RWPE2 (cell line): ENCODE results near the gene KRTAP10-1.

Source experiments
- ATAC-seq: fragments of 200-7000 bp; cut with Tn5 transposase; 3 replicates; pipeline ENCODE4 v1.9.1; 2021; ENCODE audit warnings: low read depth
- DNase-seq: peaks from one replicate; pipeline ENCODE4 v3.0.0-alpha.2; 2020; ENCODE audit warnings: low spot score
- H3K27ac ChIP-seq: fragments of 450-650 bp; 2 replicates; pipeline ENCODE4 v1.5.1; 2017; ENCODE audit warnings: mild to moderate bottlenecking; ENCODE audit not compliant: poor library complexity, severe bottlenecking
- H3K27me3 ChIP-seq: fragments of 250-450 bp; sonication (Bioruptor Pico); 2 replicates; pipeline ENCODE4 v1.5.1; 2021; ENCODE audit warnings: mild to moderate bottlenecking, moderate library complexity; ENCODE audit not compliant: insufficient read depth, poor library complexity, severe bottlenecking
- H3K36me3 ChIP-seq: fragments of 250-450 bp; sonication (Bioruptor Pico); 2 replicates; pipeline ENCODE4 v1.5.1; 2020; ENCODE audit warnings: low read depth, mild to moderate bottlenecking, moderate library complexity
- H3K4me1 ChIP-seq: fragments of 250-450 bp; sonication (Bioruptor Pico); 2 replicates; pipeline ENCODE4 v1.5.1; 2021; ENCODE audit warnings: mild to moderate bottlenecking, moderate library complexity; ENCODE audit not compliant: insufficient read depth, poor library complexity, severe bottlenecking
- H3K4me3 ChIP-seq: fragments of 250-450 bp; sonication (Bioruptor Pico); 2 replicates; pipeline ENCODE4 v1.5.1; 2021; ENCODE audit warnings: mild to moderate bottlenecking, moderate library complexity; ENCODE audit not compliant: severe bottlenecking
- H3K9me3 ChIP-seq: fragments of 250-450 bp; sonication (Bioruptor Pico); 2 replicates; pipeline ENCODE4 v1.5.1; 2021; ENCODE audit warnings: mild to moderate bottlenecking, moderate library complexity; ENCODE audit not compliant: severe bottlenecking
- TF ChIP-seq, protein P1 (sequence below): fragments of 450-650 bp; IDR thresholded peaks from one replicate; pipeline ENCODE4 v1.5.1; 2017; ENCODE audit warnings: mild to moderate bottlenecking, moderate library complexity; ENCODE audit not compliant: poor library complexity, severe bottlenecking

The KRTAP10-1 gene

DNA sequence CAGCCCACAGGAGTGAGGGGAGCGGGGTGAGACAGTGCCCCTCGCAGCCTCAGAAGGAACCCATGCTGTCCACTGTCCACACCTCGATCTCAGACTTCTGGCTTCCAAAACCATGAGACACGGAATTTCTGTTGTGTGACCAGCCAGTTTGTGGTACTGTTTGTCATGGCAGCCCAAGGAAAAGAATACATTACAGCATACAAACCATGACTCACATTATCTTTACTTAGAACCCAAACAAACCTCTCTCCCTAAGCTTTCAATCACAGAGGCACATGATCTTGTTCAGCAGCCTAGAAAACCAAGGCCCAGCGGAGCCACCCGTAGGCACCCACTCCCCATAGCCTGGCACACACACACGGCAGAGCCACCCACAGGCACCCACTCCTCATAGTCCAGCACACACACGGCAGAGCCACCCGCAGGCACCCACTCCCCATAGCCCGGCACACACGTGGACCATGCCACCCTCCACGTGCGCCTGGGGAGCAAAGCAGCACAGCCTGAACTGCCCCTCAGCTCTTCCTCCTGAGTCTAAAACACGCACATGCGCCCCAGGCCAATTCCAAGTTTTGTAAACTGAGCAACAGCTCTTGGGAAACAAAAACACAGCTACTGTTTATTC is 33.1 kb upstream of the KRTAP10-1 start:
- ATAC-seq (no peak), DNase-seq (no peak)
- Histone ChIP-seq H3K27me3 (no peaks in the 10 kb centered on the region), H3K4me3 (no peak overlapping the region), H3K9me3 (peaks cover 2% of the 10 kb centered on the region), H3K36me3 (no peaks in the 10 kb centered on the region), H3K4me1 (no peaks in the 10 kb centered on the region), H3K27ac (no peak overlapping the region)
- TF ChIP-seq, protein P1, sequence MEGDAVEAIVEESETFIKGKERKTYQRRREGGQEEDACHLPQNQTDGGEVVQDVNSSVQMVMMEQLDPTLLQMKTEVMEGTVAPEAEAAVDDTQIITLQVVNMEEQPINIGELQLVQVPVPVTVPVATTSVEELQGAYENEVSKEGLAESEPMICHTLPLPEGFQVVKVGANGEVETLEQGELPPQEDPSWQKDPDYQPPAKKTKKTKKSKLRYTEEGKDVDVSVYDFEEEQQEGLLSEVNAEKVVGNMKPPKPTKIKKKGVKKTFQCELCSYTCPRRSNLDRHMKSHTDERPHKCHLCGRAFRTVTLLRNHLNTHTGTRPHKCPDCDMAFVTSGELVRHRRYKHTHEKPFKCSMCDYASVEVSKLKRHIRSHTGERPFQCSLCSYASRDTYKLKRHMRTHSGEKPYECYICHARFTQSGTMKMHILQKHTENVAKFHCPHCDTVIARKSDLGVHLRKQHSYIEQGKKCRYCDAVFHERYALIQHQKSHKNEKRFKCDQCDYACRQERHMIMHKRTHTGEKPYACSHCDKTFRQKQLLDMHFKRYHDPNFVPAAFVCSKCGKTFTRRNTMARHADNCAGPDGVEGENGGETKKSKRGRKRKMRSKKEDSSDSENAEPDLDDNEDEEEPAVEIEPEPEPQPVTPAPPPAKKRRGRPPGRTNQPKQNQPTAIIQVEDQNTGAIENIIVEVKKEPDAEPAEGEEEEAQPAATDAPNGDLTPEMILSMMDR, result no peak

DNA sequence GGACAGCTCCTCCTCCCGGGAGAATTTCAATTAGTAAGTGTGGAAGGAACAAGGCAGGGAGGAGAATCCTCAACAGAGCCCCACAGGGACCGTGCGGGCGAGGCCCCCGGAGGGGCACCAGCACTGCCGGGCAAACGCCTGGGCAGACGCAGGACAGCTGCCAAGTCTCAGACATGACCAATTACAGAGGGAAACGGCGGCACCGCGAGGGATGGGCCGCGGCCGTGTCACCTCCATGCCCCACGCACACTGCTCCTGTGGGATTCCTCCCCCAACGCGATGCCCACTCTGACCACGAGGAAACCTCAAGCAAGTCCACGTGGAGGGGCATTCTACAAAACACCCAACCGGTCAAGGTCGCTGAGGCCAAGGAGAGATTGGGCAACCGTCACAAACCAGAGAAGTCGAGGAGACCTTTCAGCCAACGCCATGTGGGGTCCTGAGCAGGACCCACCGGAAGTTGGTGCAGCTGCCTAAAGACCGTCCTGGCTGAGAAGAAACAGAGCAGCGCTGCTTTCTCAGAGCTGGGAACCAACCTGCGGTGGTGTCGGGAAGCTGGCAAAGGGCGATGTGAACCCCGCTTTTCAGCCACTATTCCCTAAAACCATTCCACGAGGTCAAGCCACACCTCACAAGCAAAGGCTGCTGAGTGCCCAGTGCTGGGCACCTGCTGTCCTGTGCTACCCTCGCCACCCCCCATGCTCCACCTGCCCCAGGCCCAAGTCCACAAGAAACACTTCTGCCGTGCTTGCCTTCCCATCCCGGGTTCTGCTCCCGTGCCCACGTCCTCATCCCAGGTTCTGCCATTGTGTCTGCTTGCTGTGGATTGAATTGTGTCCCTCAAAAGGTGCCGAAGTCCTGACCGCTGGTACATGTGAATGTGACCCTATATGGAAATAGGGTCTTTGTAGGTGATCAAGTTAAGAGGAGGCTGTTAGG is 32.1 kb upstream of the KRTAP10-1 start:
- Histone ChIP-seq H3K4me3 (no peak overlapping the region), H3K9me3 (peaks cover 2% of the 10 kb centered on the region), H3K4me1 (no peaks in the 10 kb centered on the region), H3K27me3 (no peaks in the 10 kb centered on the region), H3K36me3 (no peaks in the 10 kb centered on the region), H3K27ac (no peak overlapping the region)
- TF ChIP-seq, protein P1, result no peak
- no peak for ATAC-seq
- DNase-seq, result no peak

DNA sequence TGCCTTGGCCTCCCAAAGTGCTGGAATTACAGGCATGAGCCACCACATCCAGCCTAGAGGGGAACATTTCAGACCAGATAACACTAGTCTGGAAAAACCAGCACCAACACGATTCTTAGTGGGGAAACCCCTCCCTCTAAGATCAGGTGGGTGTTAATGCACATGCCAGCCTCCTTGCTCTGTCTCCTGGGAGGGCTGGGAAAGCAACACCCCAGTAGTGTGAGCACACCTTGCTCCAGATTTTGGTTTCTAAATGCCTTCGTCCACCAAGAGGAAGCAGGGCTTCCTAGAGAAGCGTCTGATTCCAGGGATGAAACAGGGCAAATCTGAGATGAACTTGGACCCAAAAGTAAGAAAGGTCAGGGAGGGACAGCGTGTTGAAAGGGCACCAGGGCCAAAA is 31.3 kb upstream of the KRTAP10-1 start:
- peaks cover 2% of the 10 kb centered on the region for H3K9me3 ChIP-seq
- H3K4me3 ChIP-seq, result no peak overlapping the region
- no peak for ATAC-seq
- no peaks in the 10 kb centered on the region for H3K36me3 ChIP-seq
- H3K27me3 ChIP-seq, result no peaks in the 10 kb centered on the region
- no peak for DNase-seq
- TF ChIP-seq, protein P1, result no peak
- H3K27ac ChIP-seq, result no peak overlapping the region
- H3K4me1 ChIP-seq, result no peaks in the 10 kb centered on the region

DNA sequence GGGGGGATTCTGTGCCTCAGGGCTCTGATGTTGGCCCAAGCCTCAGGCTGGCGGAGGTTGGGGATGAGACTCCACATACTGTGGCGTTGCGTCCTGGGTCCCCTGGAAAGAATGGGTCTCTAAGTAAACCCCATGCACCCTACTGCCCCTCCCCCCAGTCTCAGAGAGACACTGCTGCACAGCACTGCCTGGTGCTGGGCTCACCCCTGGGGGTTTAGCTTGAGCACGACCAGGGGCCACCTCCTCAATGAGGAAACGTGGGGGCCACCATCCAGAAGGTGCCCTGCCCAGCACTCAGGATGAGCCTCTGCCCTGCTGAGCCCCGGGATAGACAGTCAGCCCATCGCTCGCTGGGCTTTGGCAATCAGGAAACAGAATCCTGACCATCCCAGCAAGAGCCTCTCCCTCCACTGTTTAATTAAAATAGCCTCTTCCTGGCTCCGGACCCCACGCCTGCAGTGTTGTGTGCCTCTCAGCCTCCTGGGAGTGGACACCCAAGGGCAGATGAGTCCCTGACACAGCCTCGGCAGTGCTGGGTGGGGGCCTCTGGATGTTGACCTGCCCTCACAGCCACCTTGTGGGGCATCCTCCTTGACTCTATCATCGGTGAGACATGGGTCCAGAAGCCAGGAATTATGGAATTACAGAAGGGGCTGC is 30.0 kb upstream of the KRTAP10-1 start:
- no peaks in the 10 kb centered on the region for H3K4me1 ChIP-seq
- DNase-seq, result no peak
- H3K9me3 ChIP-seq, result peaks cover 2% of the 10 kb centered on the region
- H3K4me3 ChIP-seq, result no peak overlapping the region
- H3K27me3 ChIP-seq, result no peaks in the 10 kb centered on the region
- H3K27ac ChIP-seq, result no peak overlapping the region
- TF ChIP-seq, protein P1, result no peak
- ATAC-seq, result no peak
- no peaks in the 10 kb centered on the region for H3K36me3 ChIP-seq
